Lower lobe of right lung (tissue), 2 donors: ENCODE measurements around the gene MTMR12. TPM values are rescaled to one million over a fixed set of nuclear protein-coding genes. Genes with fewer than 3 reads are reported as not detected.
"Not testable (repeated sequence)": the region's sequence is repeated elsewhere in the genome, so short reads cannot be mapped to it uniquely, and the experiment has no call there.

Source experiments
- ATAC-seq, 2 donors: fragments of 200-7000 bp; cut with Tn5 transposase; one replicate each; pipeline ENCODE4 v1.9.1; 2020 to 2022; ENCODE audit warnings: mild to moderate bottlenecking in 2 of 2, moderate library complexity in 2 of 2
- DNase-seq: peaks from one replicate; pipeline ENCODE4 v3.0.0-alpha.2; 2020
- H3K27ac ChIP-seq: fragments of 200-600 bp; one replicate; pipeline ENCODE4 v1.8.0; 2022
- H3K27me3 ChIP-seq: fragments of 200-600 bp; one replicate; pipeline ENCODE4 v1.8.0; 2022; ENCODE audit warnings: low read depth
- H3K36me3 ChIP-seq: fragments of 200-600 bp; one replicate; pipeline ENCODE4 v1.8.0; 2022; ENCODE audit warnings: mild to moderate bottlenecking
- H3K4me1 ChIP-seq: fragments of 200-600 bp; one replicate; pipeline ENCODE4 v1.8.0; 2022
- H3K4me3 ChIP-seq: fragments of 200-600 bp; one replicate; pipeline ENCODE4 v1.8.0; 2022; ENCODE audit warnings: mild to moderate bottlenecking
- H3K9me3 ChIP-seq: fragments of 200-600 bp; one replicate; pipeline ENCODE4 v1.8.0; 2022
- CTCF ChIP-seq: fragments of 200-600 bp; IDR thresholded peaks from one replicate; pipeline ENCODE4 v1.8.0; 2022; ENCODE audit warnings: antibody characterized with exemption, mild to moderate bottlenecking
- intact Hi-C: fragments of 100-400 bp; cut with DNase I; formaldehyde crosslinking; loops from one replicate; pipeline ENCODE4 v1.11.0; 2022
- total RNA-seq: library from RNA; stranded (reverse); fragmentation: NEBNext Ultra II Directional; extraction: Animal tissue kit (Norgen Biotek cat#: 25700); gene quantifications from one replicate; pipeline ENCODE4 v1.2.1, GENCODE V29; 2021
- donor health status: DM: no; HTN: yes; CAD: no; lungs with severe emphysema.

The MTMR12 gene
- total RNA-seq, 1 donor from 2014 or later = 39.3 TPM

GRCh38 chr5:32325062-32325461, 12.3 kb upstream of the MTMR12 start:
- Histone ChIP-seq H3K27ac (no peak overlapping the region), H3K4me1 (peaks cover 8% of the 10 kb centered on the region), H3K4me3 (no peak overlapping the region), H3K36me3 (no peaks in the 10 kb centered on the region), H3K27me3 (no peaks in the 10 kb centered on the region), H3K9me3 (peaks cover 10% of the 10 kb centered on the region)
- peak; percentile 73 to 83 for ATAC-seq
- no peak for TF ChIP-seq CTCF
- intact Hi-C loops = no loop called here
- no peak for DNase-seq

GRCh38 chr5:32323741-32324140, 11.0 kb upstream of the MTMR12 start:
- Histone ChIP-seq H3K27ac (no peak overlapping the region), H3K36me3 (no peaks in the 10 kb centered on the region), H3K4me3 (no peak overlapping the region), H3K27me3 (no peaks in the 10 kb centered on the region), H3K4me1 (peaks cover 8% of the 10 kb centered on the region), H3K9me3 (peaks cover 10% of the 10 kb centered on the region)
- DNase-seq = no peak
- intact Hi-C loops = no loop called here
- no peak for ATAC-seq
- TF ChIP-seq CTCF = no peak

- no peak for TF ChIP-seq CTCF
- ATAC-seq (no peak), DNase-seq (no peak)
- Histone ChIP-seq H3K36me3 (no peaks in the 10 kb centered on the region), H3K4me1 (peaks cover 8% of the 10 kb centered on the region), H3K27ac (no peak overlapping the region), H3K4me3 (no peak overlapping the region), H3K27me3 (no peaks in the 10 kb centered on the region), H3K9me3 (peaks cover 10% of the 10 kb centered on the region)
- intact Hi-C loops = no loop called here
These were observed 10.1 kb upstream of the MTMR12 start for GRCh38 chr5:32322882-32323281.

- H3K4me3 ChIP-seq, ATAC-seq, intact Hi-C loops, H3K4me1 ChIP-seq, H3K27me3 ChIP-seq, H3K36me3 ChIP-seq, H3K27ac ChIP-seq, DNase-seq: not testable (repeated sequence)
- peaks cover 10% of the 10 kb centered on the region for H3K9me3 ChIP-seq
These were observed 9.0 kb upstream of the MTMR12 start for GRCh38 chr5:32321787-32322186.

- H3K4me1 ChIP-seq = peaks cover 8% of the 10 kb centered on the region
- intact Hi-C loops = no loop called here
- H3K27me3 ChIP-seq = no peaks in the 10 kb centered on the region
- no peaks in the 10 kb centered on the region for H3K36me3 ChIP-seq
- DNase-seq = no peak
- no peak for TF ChIP-seq CTCF
- H3K9me3 ChIP-seq = peaks cover 10% of the 10 kb centered on the region
- H3K27ac ChIP-seq = no peak overlapping the region
- H3K4me3 ChIP-seq = no peak overlapping the region
- ATAC-seq = no peak
These were observed 7.8 kb upstream of the MTMR12 start for GRCh38 chr5:32320576-32320975.

- H3K4me1 ChIP-seq = peaks cover 3% of the 10 kb centered on the region
- no peaks in the 10 kb centered on the region for H3K27me3 ChIP-seq
- H3K4me3 ChIP-seq = no peak overlapping the region
- no peak overlapping the region for H3K27ac ChIP-seq
- no peak for TF ChIP-seq CTCF
- DNase-seq (no peak), ATAC-seq (no peak)
- intact Hi-C loops = no loop called here
- peaks cover 10% of the 10 kb centered on the region for H3K9me3 ChIP-seq
- H3K36me3 ChIP-seq = no peaks in the 10 kb centered on the region
These were observed 7.3 kb upstream of the MTMR12 start for GRCh38 chr5:32319926-32320543.
